ENCODE data around the gene TMEM106B.
"Not testable (repeated sequence)": the region's sequence is repeated elsewhere in the genome, so short reads cannot be mapped to it uniquely, and the experiment has no call there.

TMEM106B gene

GRCh38 chr7:12211054-12211710 lies at the start of gene TMEM106B:
TMEM106B (plus strand) TSS chr7:12211294; CDS start chr7:12214811, 3,517 bp downstream.
- DNase-seq (ENCODE audit: low read depth): peak; percentile 70

- peak; percentile 43 for DNase-seq (ENCODE audit: low read depth)
These were observed 48.5 kb upstream of the TMEM106B start for GRCh38 chr7:12162415-12163113.

- not testable (repeated sequence) for DNase-seq (ENCODE audit: low read depth)
These were observed 43.0 kb upstream of the TMEM106B start for GRCh38 chr7:12168065-12168464.

GRCh38 chr7:12169981-12170820 lies 40.9 kb upstream of the TMEM106B start:
- DNase-seq (ENCODE audit: low read depth): not testable (repeated sequence)

GRCh38 chr7:12173671-12174070 lies 37.4 kb upstream of the TMEM106B start:
- no peak for DNase-seq (ENCODE audit: low read depth)

GRCh38 chr7:12174931-12175330 lies 36.2 kb upstream of the TMEM106B start:
- DNase-seq (ENCODE audit: low read depth): no peak

GRCh38 chr7:12178317-12178716 lies 32.8 kb upstream of the TMEM106B start:
- DNase-seq (ENCODE audit: low read depth): no peak

GRCh38 chr7:12194426-12194825 lies 16.7 kb upstream of the TMEM106B start:
- DNase-seq (ENCODE audit: low read depth): no peak

- no peak for DNase-seq (ENCODE audit: low read depth)
These were observed 14.7 kb upstream of the TMEM106B start for GRCh38 chr7:12196386-12196785.

GRCh38 chr7:12199363-12199762 lies 11.7 kb upstream of the TMEM106B start:
- peak; percentile 42 for DNase-seq (ENCODE audit: low read depth)

GRCh38 chr7:12207046-12207445 lies 4.0 kb upstream of the TMEM106B start:
- DNase-seq (ENCODE audit: low read depth): no peak

- no peak for DNase-seq (ENCODE audit: low read depth)
These were observed 1.9 kb upstream of the TMEM106B start for GRCh38 chr7:12209221-12209620.

GRCh38 chr7:12210179-12211053 lies 678 bp upstream of the TMEM106B start:
- no peak for DNase-seq (ENCODE audit: low read depth)

- DNase-seq (ENCODE audit: low read depth): no peak
These were observed 804 bp downstream of the TMEM106B start for GRCh38 chr7:12211711-12212485.

GRCh38 chr7:12217311-12217710 lies 6.2 kb downstream of the TMEM106B start:
- DNase-seq (ENCODE audit: low read depth): no peak

- no peak for DNase-seq (ENCODE audit: low read depth)
These were observed 9.4 kb downstream of the TMEM106B start for GRCh38 chr7:12220389-12221046.

- no peak for DNase-seq (ENCODE audit: low read depth)
These were observed 10.3 kb downstream of the TMEM106B start for GRCh38 chr7:12221414-12221813.

- DNase-seq (ENCODE audit: low read depth): no peak
These were observed 11.9 kb downstream of the TMEM106B start for GRCh38 chr7:12222889-12223579.

GRCh38 chr7:12225017-12225416 lies 13.9 kb downstream of the TMEM106B start:
- not testable (repeated sequence) for DNase-seq (ENCODE audit: low read depth)

- DNase-seq (ENCODE audit: low read depth): no peak
These were observed 15.7 kb downstream of the TMEM106B start for GRCh38 chr7:12226756-12227155.
